Suprapubic skin (tissue), 4 donors: ENCODE results near the gene RNASE4.

Experiments used
- EP300 ChIP-seq: sonication (generic); formaldehyde crosslinking; IDR thresholded peaks from one replicate; pipeline ENCODE4 v1.6.1; 2017; ENCODE audit warnings: antibody characterized with exemption
- POLR2AphosphoS5 ChIP-seq, 3 donors: sonication (generic); formaldehyde crosslinking; IDR thresholded peaks; one replicate each; pipeline ENCODE4 v1.6.1; 2017; ENCODE audit warnings: antibody characterized with exemption in 3 of 3
- TF ChIP-seq, protein P1 (sequence below), 2 donors: fragments of 200-600 bp in 1 of 2; fragments of 450-650 bp in 1 of 2; sonication (generic) in 1 of 2; IDR thresholded peaks; one replicate each; pipeline ENCODE4 v1.5.1; 2016 to 2019; ENCODE audit warnings: antibody characterized with exemption in 2 of 2, mild to moderate bottlenecking in 1 of 2, moderate library complexity in 1 of 2

DNA sequence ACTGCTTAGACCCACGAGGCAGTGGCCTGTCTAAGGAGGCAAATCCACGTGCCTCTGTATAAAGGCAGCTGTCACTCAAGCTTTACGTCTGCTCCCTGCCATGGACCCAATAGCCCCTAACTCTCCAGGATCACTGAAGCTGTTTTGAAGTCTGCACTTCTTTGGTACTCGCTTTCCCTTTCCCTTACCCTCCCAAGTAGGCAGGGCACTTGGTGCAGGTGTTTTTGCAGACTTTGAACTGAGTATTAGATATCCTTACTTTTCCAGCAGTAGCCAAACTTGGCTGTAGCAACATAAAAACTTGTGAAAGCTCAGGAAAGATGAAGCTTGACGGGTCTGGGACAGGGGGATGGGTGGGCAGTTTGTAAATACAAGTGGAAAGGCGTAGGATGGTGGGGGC lies 25.0 kb upstream of the RNASE4 start:
- TF ChIP-seq, protein P1, sequence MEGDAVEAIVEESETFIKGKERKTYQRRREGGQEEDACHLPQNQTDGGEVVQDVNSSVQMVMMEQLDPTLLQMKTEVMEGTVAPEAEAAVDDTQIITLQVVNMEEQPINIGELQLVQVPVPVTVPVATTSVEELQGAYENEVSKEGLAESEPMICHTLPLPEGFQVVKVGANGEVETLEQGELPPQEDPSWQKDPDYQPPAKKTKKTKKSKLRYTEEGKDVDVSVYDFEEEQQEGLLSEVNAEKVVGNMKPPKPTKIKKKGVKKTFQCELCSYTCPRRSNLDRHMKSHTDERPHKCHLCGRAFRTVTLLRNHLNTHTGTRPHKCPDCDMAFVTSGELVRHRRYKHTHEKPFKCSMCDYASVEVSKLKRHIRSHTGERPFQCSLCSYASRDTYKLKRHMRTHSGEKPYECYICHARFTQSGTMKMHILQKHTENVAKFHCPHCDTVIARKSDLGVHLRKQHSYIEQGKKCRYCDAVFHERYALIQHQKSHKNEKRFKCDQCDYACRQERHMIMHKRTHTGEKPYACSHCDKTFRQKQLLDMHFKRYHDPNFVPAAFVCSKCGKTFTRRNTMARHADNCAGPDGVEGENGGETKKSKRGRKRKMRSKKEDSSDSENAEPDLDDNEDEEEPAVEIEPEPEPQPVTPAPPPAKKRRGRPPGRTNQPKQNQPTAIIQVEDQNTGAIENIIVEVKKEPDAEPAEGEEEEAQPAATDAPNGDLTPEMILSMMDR (IDR thresholded peaks at IDR 0.05): no peak
- TF ChIP-seq POLR2AphosphoS5 (IDR thresholded peaks at IDR 0.05) (no peak), EP300 (no peak)
